Peyer's patch (tissue), 4 donors: ENCODE measurements around the gene B3GALNT2.

Experiments used
- POLR2A ChIP-seq, 2 donors: fragments of 450-650 bp; IDR thresholded peaks; one replicate each; pipeline ENCODE4 v1.5.1; 2017; ENCODE audit warnings: antibody characterized with exemption in 2 of 2, mild to moderate bottlenecking in 2 of 2, moderate library complexity in 2 of 2
- TF ChIP-seq, protein P1 (sequence below), 6 experiments: fragments of 450-650 bp in 4 of 6; fragments of 200-600 bp in 2 of 6; sonication (generic) in 1 of 6; IDR thresholded peaks; one replicate each; pipeline ENCODE4 v1.5.1; 2017 to 2019; ENCODE audit warnings: antibody characterized with exemption in 6 of 6, mild to moderate bottlenecking in 3 of 6, moderate library complexity in 1 of 6

DNA sequence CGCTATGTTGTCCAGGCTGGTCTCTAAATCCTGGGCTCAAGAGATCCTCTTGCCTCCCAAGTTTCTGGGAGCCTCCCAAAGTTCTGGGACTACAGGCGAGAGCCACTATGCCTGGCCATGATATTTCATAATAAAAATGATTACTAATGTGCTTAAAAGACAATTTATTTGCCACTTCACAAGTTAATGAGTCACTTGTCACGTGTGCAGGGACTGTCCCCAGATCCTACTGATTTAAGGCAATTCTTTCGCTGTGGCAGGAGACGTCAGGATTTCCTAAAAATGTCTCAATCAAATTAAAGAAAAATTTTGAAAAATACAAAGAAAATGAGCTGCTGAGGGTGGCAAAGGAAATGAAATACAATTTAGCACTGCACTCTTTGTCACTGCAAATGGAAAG lies 43.5 kb downstream of the B3GALNT2 start:
- TF ChIP-seq, protein P1, sequence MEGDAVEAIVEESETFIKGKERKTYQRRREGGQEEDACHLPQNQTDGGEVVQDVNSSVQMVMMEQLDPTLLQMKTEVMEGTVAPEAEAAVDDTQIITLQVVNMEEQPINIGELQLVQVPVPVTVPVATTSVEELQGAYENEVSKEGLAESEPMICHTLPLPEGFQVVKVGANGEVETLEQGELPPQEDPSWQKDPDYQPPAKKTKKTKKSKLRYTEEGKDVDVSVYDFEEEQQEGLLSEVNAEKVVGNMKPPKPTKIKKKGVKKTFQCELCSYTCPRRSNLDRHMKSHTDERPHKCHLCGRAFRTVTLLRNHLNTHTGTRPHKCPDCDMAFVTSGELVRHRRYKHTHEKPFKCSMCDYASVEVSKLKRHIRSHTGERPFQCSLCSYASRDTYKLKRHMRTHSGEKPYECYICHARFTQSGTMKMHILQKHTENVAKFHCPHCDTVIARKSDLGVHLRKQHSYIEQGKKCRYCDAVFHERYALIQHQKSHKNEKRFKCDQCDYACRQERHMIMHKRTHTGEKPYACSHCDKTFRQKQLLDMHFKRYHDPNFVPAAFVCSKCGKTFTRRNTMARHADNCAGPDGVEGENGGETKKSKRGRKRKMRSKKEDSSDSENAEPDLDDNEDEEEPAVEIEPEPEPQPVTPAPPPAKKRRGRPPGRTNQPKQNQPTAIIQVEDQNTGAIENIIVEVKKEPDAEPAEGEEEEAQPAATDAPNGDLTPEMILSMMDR (IDR thresholded peaks at IDR 0.05), result no peak
- TF ChIP-seq POLR2A (IDR thresholded peaks at IDR 0.05), result no peak
